Upper lobe of right lung (tissue), 1 donor: ENCODE measurements around the gene PABPN1L. TPM values are rescaled to one million over a fixed set of nuclear protein-coding genes. Genes with fewer than 3 reads are reported as not detected.

Experiments
- ATAC-seq: fragments of 200-7000 bp; cut with Tn5 transposase; one replicate; pipeline ENCODE4 v1.9.1; 2020; ENCODE audit warnings: mild to moderate bottlenecking, moderate library complexity
- DNase-seq: peaks from one replicate; pipeline ENCODE4 v3.0.0-alpha.2; 2020
- H3K27ac ChIP-seq: fragments of 200-600 bp; one replicate; pipeline ENCODE4 v1.8.0; 2022
- H3K27me3 ChIP-seq: fragments of 200-600 bp; one replicate; pipeline ENCODE4 v1.8.0; 2022; ENCODE audit warnings: mild to moderate bottlenecking
- H3K36me3 ChIP-seq: fragments of 200-600 bp; one replicate; pipeline ENCODE4 v1.8.0; 2022
- H3K4me1 ChIP-seq: fragments of 200-600 bp; one replicate; pipeline ENCODE4 v1.8.0; 2022
- H3K4me3 ChIP-seq: fragments of 200-600 bp; one replicate; pipeline ENCODE4 v1.8.0; 2022; ENCODE audit warnings: mild to moderate bottlenecking
- H3K9me3 ChIP-seq: fragments of 200-600 bp; one replicate; pipeline ENCODE4 v1.8.0; 2022
- intact Hi-C: fragments of 100-400 bp; cut with DNase I; formaldehyde crosslinking; loops from one replicate; pipeline ENCODE4 v1.11.0; 2022
- total RNA-seq: library from RNA; stranded (reverse); fragmentation: NEBNext Ultra II Directional; extraction: Animal tissue kit (Norgen Biotek cat#: 25700); gene quantifications from one replicate; pipeline ENCODE4 v1.2.1, GENCODE V29; 2021
- TF ChIP-seq, protein P1 (sequence below): fragments of 200-600 bp; IDR thresholded peaks from one replicate; pipeline ENCODE4 v1.8.0; 2022; ENCODE audit warnings: antibody characterized with exemption
- donor health status: DM: no; HTN: yes; CAD: no; lungs with severe emphysema.

The PABPN1L gene
- total RNA-seq, 1 donor from 2014 or later: not detected

DNA sequence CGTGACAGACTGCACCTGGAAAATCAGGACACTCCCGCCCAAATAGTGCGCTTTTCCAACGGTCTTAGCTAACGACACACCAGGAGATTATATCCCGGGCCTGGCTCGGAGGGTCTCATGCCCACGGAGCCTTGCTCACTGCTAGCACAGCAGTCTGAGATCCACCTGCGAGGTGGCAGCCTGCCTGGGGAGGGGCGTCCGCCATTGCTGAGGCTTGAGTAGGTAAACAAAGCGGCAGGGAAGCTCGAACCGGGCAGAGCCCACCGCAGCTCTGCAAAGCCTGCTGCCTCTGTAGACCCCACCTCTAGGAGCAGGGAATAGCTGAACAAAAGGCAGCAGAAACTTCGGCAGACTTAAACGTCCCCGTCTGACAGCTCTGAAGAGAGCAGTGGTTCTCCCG is 14.8 kb downstream of the PABPN1L start:
- Histone ChIP-seq H3K27ac (no peak overlapping the region), H3K4me1 (peaks cover 27% of the 10 kb centered on the region), H3K4me3 (no peak overlapping the region), H3K9me3 (no peaks in the 10 kb centered on the region), H3K36me3 (peaks cover 4% of the 10 kb centered on the region), H3K27me3 (no peaks in the 10 kb centered on the region)
- intact Hi-C loops: no loop called here
- no peak for ATAC-seq
- DNase-seq: no peak
- TF ChIP-seq, protein P1, sequence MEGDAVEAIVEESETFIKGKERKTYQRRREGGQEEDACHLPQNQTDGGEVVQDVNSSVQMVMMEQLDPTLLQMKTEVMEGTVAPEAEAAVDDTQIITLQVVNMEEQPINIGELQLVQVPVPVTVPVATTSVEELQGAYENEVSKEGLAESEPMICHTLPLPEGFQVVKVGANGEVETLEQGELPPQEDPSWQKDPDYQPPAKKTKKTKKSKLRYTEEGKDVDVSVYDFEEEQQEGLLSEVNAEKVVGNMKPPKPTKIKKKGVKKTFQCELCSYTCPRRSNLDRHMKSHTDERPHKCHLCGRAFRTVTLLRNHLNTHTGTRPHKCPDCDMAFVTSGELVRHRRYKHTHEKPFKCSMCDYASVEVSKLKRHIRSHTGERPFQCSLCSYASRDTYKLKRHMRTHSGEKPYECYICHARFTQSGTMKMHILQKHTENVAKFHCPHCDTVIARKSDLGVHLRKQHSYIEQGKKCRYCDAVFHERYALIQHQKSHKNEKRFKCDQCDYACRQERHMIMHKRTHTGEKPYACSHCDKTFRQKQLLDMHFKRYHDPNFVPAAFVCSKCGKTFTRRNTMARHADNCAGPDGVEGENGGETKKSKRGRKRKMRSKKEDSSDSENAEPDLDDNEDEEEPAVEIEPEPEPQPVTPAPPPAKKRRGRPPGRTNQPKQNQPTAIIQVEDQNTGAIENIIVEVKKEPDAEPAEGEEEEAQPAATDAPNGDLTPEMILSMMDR: no peak

DNA sequence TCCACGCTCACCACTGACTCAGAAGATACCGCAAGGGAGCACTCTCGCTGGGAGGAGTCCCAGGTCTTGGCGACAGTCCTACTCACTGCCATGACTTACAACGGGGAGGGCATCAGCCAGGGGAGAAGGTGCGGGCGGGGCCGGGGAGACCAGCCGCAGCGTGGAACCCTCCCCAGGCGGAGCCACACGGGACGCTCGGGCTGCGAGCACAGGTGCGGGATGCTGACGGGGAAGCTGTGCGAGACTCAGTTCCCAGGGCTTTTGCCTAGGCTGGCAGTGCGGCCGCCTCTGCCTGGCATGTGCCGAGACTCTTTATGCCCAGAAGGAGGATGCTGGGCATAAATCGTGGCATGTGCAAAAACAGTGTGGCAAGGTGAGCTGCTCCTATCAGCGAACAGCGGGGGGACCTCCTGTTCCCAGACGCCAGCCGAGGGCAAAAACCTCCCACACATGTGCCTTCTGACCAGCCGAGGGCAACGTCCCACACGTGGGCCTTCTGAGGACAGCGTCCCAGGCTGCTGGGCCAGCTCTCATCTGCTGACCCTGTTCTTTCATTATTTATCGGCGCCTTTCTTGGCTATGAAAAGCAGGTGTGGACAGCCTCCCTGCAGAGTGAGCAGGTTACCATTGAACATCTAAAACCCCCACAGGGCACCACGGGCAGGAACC is 15.8 kb downstream of the PABPN1L start:
- no peaks in the 10 kb centered on the region for H3K27me3 ChIP-seq
- H3K4me1 ChIP-seq: peaks cover 21% of the 10 kb centered on the region
- TF ChIP-seq, protein P1: no peak
- DNase-seq (no peak), ATAC-seq (no peak)
- intact Hi-C loops: no loop called here
- H3K36me3 ChIP-seq: peaks cover 4% of the 10 kb centered on the region
- no peak overlapping the region for H3K4me3 ChIP-seq
- H3K9me3 ChIP-seq: no peaks in the 10 kb centered on the region
- no peak overlapping the region for H3K27ac ChIP-seq

DNA sequence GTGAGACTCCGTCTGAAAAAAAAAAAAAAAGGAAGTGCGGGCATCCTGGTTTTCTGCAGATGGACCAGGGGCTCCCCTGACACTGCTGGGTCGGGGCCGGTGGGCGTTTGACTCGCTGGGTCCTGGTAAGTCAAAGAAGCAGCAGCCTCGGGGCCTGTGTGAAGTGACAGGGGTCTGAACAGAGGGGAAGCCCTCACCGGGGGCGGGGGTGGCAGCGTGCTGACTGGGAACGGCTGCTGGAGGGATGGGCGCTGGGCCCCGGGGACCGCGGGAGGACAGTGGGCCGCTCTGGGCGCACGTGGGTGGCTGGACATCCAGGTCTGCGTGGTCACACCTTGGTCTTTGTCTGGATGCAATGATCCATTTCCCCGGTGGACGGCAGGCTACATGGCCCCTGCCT is 17.9 kb downstream of the PABPN1L start:
- intact Hi-C loops: no loop called here
- H3K4me1 ChIP-seq: peaks cover 3% of the 10 kb centered on the region
- TF ChIP-seq, protein P1: no peak
- no peaks in the 10 kb centered on the region for H3K27me3 ChIP-seq
- ATAC-seq: no peak
- H3K9me3 ChIP-seq: no peaks in the 10 kb centered on the region
- H3K27ac ChIP-seq: no peak overlapping the region
- no peak for DNase-seq
- peaks cover 4% of the 10 kb centered on the region for H3K36me3 ChIP-seq
- H3K4me3 ChIP-seq: no peak overlapping the region

DNA sequence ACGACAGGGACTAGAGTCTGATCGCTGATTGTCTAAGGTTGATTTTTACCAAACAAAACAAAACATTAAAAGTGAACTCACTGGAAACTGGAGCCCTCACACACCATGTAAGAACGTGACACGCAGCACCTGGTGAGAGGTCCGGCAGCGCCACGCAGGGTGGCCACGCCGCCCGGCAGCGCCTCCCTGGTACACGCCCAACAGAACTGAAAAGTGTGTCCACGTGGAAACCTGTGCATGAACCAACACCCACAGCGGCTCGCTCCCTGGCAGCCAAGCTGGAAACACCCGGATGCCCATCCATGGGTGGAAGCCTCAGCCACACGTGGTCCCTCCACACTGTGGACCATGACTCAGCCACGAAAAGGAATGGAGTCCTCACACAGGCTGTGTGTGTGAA is 18.8 kb downstream of the PABPN1L start:
- no peaks in the 10 kb centered on the region for H3K4me1 ChIP-seq
- DNase-seq: no peak
- no peak overlapping the region for H3K27ac ChIP-seq
- H3K4me3 ChIP-seq: no peak overlapping the region
- H3K36me3 ChIP-seq: peaks cover 12% of the 10 kb centered on the region
- ATAC-seq: no peak
- no peaks in the 10 kb centered on the region for H3K9me3 ChIP-seq
- TF ChIP-seq, protein P1: no peak
- intact Hi-C loops: no loop called here
- H3K27me3 ChIP-seq: no peaks in the 10 kb centered on the region

DNA sequence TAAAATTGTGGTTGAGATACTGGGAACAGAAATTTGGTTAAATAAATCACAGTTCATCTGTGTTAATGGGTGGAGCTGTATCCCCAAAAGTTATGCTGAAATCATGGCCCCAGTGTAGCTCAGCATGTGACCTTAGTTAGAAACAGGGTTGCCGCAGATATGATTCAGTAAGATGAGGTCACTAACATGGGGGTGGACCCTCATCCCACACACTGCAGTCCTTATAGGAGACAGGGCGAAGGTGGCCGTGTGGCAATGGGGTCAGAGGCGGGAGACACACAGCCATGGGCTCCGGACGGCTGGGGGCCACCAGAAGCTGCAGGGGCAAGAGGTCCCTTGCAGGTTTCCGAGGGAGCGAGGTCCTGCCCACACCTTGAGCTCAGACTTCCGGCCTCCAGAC is 20.4 kb downstream of the PABPN1L start:
- Histone ChIP-seq H3K4me3 (no peak overlapping the region), H3K36me3 (peaks cover 15% of the 10 kb centered on the region), H3K9me3 (no peaks in the 10 kb centered on the region), H3K27ac (no peak overlapping the region), H3K4me1 (no peaks in the 10 kb centered on the region), H3K27me3 (no peaks in the 10 kb centered on the region)
- intact Hi-C loops: no loop called here
- ATAC-seq (peak; percentile 82), DNase-seq (peak; percentile 77)
- TF ChIP-seq, protein P1: no peak
